ENCODE results near the gene PIH1D1. TPM values are rescaled to one million over a fixed set of nuclear protein-coding genes. Genes with fewer than 3 reads are reported as not detected.

PIH1D1 gene
- total RNA-seq, 1 experiment from 2014 or later = 153 TPM

DNA sequence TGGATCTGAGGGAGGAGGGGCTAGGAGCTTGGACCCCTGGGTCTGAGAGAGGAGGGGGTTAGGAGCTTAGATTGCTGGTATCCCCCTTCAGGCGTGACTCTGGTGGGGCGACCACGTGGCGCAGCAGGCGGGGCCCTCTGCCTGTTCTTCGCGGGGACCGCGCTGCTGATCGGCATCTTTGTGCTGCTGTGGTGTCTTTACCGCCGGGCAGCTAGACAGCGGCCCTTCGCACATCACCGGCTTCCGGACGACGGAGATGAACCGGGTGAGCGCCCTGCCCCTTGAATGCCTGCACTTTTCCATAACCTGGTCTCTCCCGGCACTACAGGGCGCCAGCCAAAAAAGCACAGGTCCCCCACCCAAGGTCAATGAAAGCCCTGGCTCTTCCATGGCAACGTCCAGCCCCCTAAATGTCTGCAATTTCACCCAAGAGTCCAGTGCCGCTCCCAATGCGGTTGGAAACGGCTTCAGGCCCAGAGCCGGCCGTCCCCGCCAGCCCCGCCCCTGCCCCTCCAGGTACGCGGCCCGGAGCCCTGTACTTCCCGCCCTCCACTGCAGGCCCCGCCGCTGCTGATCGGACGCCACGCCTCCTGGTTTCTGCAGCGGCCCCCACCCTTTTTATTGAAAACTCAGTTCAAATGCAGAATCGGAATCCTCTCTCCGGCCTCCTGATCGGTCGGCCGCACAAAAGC is 23.6 kb downstream of the PIH1D1 start (continued):
- no peak for TF ChIP-seq RELA (CRISPR knock-in tag; IDR thresholded peaks at IDR 0.05; ENCODE audit: borderline replicate concordance)
- no peak for TF ChIP-seq OVOL2 (CRISPR knock-in tag; IDR thresholded peaks at IDR 0.05; ENCODE audit: borderline replicate concordance)
- TF ChIP-seq ELF4 (CRISPR knock-in tag; IDR thresholded peaks at IDR 0.05; ENCODE audit: low read depth) = no peak
- TF ChIP-seq ZNF671 (CRISPR knock-in tag; IDR thresholded peaks at IDR 0.05) = no peak
- no peak for TF ChIP-seq GABPB1 (CRISPR knock-in tag; IDR thresholded peaks at IDR 0.05)
- TF ChIP-seq, protein P1, sequence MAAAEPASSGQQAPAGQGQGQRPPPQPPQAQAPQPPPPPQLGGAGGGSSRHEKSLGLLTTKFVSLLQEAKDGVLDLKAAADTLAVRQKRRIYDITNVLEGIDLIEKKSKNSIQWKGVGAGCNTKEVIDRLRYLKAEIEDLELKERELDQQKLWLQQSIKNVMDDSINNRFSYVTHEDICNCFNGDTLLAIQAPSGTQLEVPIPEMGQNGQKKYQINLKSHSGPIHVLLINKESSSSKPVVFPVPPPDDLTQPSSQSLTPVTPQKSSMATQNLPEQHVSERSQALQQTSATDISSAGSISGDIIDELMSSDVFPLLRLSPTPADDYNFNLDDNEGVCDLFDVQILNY (CRISPR knock-in tag; IDR thresholded peaks at IDR 0.05) = peak; percentile 57; the same call in 1 of the 2 replicates
- TF ChIP-seq IRF2 (CRISPR knock-in tag; IDR thresholded peaks at IDR 0.05; ENCODE audit: borderline replicate concordance, low read depth) = no peak
- peak; percentile 62; the same call in 1 of the 2 replicates for TF ChIP-seq SP1 (CRISPR knock-in tag; conservative IDR thresholded peaks at IDR 0.05)
- TF ChIP-seq NFATC4 (CRISPR knock-in tag; IDR thresholded peaks at IDR 0.05) = no peak
- TF ChIP-seq FOXJ3 (CRISPR knock-in tag; IDR thresholded peaks at IDR 0.05; ENCODE audit: borderline replicate concordance) = no peak
- TF ChIP-seq, protein P2, sequence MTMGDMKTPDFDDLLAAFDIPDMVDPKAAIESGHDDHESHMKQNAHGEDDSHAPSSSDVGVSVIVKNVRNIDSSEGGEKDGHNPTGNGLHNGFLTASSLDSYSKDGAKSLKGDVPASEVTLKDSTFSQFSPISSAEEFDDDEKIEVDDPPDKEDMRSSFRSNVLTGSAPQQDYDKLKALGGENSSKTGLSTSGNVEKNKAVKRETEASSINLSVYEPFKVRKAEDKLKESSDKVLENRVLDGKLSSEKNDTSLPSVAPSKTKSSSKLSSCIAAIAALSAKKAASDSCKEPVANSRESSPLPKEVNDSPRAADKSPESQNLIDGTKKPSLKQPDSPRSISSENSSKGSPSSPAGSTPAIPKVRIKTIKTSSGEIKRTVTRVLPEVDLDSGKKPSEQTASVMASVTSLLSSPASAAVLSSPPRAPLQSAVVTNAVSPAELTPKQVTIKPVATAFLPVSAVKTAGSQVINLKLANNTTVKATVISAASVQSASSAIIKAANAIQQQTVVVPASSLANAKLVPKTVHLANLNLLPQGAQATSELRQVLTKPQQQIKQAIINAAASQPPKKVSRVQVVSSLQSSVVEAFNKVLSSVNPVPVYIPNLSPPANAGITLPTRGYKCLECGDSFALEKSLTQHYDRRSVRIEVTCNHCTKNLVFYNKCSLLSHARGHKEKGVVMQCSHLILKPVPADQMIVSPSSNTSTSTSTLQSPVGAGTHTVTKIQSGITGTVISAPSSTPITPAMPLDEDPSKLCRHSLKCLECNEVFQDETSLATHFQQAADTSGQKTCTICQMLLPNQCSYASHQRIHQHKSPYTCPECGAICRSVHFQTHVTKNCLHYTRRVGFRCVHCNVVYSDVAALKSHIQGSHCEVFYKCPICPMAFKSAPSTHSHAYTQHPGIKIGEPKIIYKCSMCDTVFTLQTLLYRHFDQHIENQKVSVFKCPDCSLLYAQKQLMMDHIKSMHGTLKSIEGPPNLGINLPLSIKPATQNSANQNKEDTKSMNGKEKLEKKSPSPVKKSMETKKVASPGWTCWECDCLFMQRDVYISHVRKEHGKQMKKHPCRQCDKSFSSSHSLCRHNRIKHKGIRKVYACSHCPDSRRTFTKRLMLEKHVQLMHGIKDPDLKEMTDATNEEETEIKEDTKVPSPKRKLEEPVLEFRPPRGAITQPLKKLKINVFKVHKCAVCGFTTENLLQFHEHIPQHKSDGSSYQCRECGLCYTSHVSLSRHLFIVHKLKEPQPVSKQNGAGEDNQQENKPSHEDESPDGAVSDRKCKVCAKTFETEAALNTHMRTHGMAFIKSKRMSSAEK (CRISPR knock-in tag; IDR thresholded peaks at IDR 0.05; ENCODE audit: borderline replicate concordance) = no peak
- no peak for TF ChIP-seq RORB (CRISPR knock-in tag; IDR thresholded peaks at IDR 0.05)
- no peak for TF ChIP-seq HMGA2 (CRISPR knock-in tag; IDR thresholded peaks at IDR 0.05)

DNA sequence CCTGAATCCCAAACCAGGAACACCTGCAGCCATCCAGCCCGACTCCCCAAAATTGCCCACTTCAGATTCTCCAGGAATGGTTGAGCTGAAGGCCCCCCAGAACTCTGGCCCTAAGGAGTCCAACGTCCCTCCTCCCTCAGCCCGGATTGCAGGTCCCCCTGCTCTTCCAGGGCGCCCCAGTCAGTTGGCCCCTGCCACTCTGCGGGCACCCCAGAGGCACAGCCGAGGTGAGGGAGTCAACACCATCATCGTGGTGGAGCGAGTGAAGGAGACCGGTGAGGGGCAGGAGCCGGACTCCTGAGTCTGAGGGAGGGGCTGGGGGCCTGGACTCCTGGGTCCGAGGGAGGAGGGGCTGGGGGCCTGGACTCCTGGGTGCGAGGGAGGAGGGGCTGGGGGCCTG is 24.3 kb downstream of the PIH1D1 start:
- Mint-ChIP-seq H3K9me3 (0 out of 2 replicates have a peak, but pooled peaks cover 4% of the 10 kb centered on the region), H3K36me3 (peaks cover 3% of the 10 kb centered on the region; the same call in 1 of the 2 replicates), H3K27me3 (ENCODE audit: low read depth) (peaks cover 98% of the 10 kb centered on the region), H3K4me1 (peaks cover 70% of the 10 kb centered on the region), H3K4me3 (peak overlapping the region; percentile 68), H3K27ac (no peak overlapping the region)
- ATAC-seq (no peak), DNase-seq (ENCODE audit: low spot score) (no peak)
- ChIA-PET POLR2A (interaction anchor here (0.6 to 1.8 kb wide), 2 partner anchors 24 to 213 kb away, joined by 3 to 11 read pairs; partner anchors contain the start of gene RRAS), CTCF (interaction anchor here (1.0 to 4.5 kb wide), 7 partner anchors 9 to 126 kb away, joined by 3 to 34 read pairs (median 15); partner anchors contain the start of gene SLC17A7)
- TF ChIP-seq, protein P3, sequence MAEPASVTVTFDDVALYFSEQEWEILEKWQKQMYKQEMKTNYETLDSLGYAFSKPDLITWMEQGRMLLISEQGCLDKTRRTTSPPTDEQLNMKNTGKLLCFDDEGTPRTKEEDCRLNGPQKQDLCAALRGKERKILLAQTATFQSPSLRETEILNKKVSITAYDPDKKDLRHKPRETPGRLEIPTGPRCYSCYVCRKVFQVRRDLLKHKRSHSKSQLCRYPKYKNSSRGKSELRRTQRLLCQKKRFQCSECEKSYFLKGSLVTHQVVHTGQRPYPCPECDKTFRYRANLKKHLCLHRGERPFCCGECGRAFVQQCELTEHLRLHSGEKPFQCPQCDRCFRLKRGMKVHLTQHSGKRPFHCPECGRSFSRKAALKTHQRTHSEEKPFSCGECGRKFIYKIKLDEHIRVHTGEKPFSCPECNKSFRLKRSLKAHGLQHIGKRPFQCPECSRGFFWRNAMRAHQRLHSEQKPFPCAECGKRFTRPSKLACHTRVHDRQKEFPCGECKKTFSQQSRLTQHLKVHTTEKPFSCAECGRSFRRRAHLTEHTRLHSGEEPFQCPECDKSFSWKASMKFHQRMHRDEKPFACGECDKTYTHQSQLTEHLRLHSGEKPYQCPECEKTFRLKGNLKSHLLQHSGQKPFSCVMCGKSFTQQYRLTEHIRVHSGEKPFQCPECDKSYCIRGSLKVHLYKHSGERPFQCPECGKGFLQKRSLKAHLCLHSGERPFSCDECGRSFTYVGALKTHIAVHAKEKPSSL (CRISPR knock-in tag; conservative IDR thresholded peaks at IDR 0.05) = no peak
- TF ChIP-seq, protein P4, sequence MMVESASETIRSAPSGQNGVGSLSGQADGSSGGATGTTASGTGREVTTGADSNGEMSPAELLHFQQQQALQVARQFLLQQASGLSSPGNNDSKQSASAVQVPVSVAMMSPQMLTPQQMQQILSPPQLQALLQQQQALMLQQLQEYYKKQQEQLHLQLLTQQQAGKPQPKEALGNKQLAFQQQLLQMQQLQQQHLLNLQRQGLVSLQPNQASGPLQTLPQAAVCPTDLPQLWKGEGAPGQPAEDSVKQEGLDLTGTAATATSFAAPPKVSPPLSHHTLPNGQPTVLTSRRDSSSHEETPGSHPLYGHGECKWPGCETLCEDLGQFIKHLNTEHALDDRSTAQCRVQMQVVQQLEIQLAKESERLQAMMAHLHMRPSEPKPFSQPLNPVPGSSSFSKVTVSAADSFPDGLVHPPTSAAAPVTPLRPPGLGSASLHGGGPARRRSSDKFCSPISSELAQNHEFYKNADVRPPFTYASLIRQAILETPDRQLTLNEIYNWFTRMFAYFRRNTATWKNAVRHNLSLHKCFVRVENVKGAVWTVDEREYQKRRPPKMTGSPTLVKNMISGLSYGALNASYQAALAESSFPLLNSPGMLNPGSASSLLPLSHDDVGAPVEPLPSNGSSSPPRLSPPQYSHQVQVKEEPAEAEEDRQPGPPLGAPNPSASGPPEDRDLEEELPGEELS (CRISPR knock-in tag; IDR thresholded peaks at IDR 0.05) = no peak
- TF ChIP-seq TEAD4 (CRISPR knock-in tag; IDR thresholded peaks at IDR 0.05) (no peak), ZNF232 (CRISPR knock-in tag; IDR thresholded peaks at IDR 0.05) (no peak), JUN (CRISPR knock-in tag; IDR thresholded peaks at IDR 0.05) (no peak), ESRRA (CRISPR knock-in tag; IDR thresholded peaks at IDR 0.05; ENCODE audit: borderline replicate concordance) (no peak), JAZF1 (CRISPR knock-in tag; IDR thresholded peaks at IDR 0.05) (no peak)
- TF ChIP-seq, protein P2 (CRISPR knock-in tag; IDR thresholded peaks at IDR 0.05; ENCODE audit: borderline replicate concordance) = no peak
